Loucy (cell line): ENCODE measurements around the gene STRIP2.

ENCODE experiments used
- H2AFZ ChIP-seq: fragments of 200-600 bp; sonication (generic); 2 replicates; pipeline ENCODE4 v1.6.0; 2016; ENCODE audit warnings: antibody characterized with exemption, mild to moderate bottlenecking, low read length, moderate library complexity
- H3F3A ChIP-seq: fragments of 200-600 bp; 2 replicates; pipeline ENCODE4 v1.6.0; 2016; ENCODE audit warnings: antibody characterized with exemption, low read depth, mild to moderate bottlenecking
- H3K27me3 ChIP-seq: fragments of 200-600 bp; sonication (generic); 2 replicates; pipeline ENCODE4 v1.6.1; 2014; ENCODE audit warnings: low read length, mild to moderate bottlenecking; ENCODE audit not compliant: insufficient read depth, poor library complexity, severe bottlenecking
- H3K36me3 ChIP-seq: fragments of 200-600 bp; sonication (generic); 2 replicates; pipeline ENCODE4 v1.6.1; 2016; ENCODE audit warnings: low read length; ENCODE audit not compliant: insufficient read depth
- H3K4me1 ChIP-seq: fragments of 200-600 bp; sonication (generic); 2 replicates; pipeline ENCODE4 v1.5.1; 2014; ENCODE audit warnings: low read length, mild to moderate bottlenecking; ENCODE audit not compliant: insufficient read depth, poor library complexity, severe bottlenecking
- H3K4me2 ChIP-seq: fragments of 200-600 bp; sonication (generic); 2 replicates; pipeline ENCODE4 v1.6.0; 2014; ENCODE audit warnings: antibody characterized with exemption, low read length, low read depth, mild to moderate bottlenecking; ENCODE audit not compliant: poor library complexity, severe bottlenecking
- H3K4me3 ChIP-seq: fragments of 200-600 bp; sonication (generic); 2 replicates; pipeline ENCODE4 v1.5.1; 2014; ENCODE audit warnings: low read length, mild to moderate bottlenecking, mixed read lengths; ENCODE audit not compliant: poor library complexity, severe bottlenecking
- H3K79me2 ChIP-seq: fragments of 200-600 bp; sonication (generic); 2 replicates; pipeline ENCODE4 v1.6.1; 2014; ENCODE audit warnings: low read length; ENCODE audit not compliant: insufficient read depth
- H3K9ac ChIP-seq: fragments of 200-600 bp; sonication (generic); 2 replicates; pipeline ENCODE4 v1.6.0; 2014; ENCODE audit warnings: mild to moderate bottlenecking, low read depth, low read length, moderate library complexity; ENCODE audit not compliant: poor library complexity, severe bottlenecking
- H3K9me2 ChIP-seq: fragments of 200-600 bp; sonication (generic); replicated peaks from 2 replicates; pipeline ENCODE4 v1.6.1; 2016; ENCODE audit warnings: low read depth, low read length, mixed read lengths
- H3K9me3 ChIP-seq: fragments of 200-600 bp; sonication (generic); 2 replicates; pipeline ENCODE4 v1.6.1; 2014; ENCODE audit warnings: mild to moderate bottlenecking, antibody characterized with exemption, low read length, low read depth; ENCODE audit not compliant: insufficient read depth
- H4K20me1 ChIP-seq: fragments of 200-600 bp; sonication (generic); 2 replicates; pipeline ENCODE4 v1.6.0; 2014; ENCODE audit warnings: antibody characterized with exemption, low read length, mild to moderate bottlenecking; ENCODE audit not compliant: insufficient read depth, poor library complexity, severe bottlenecking
- EZH2phosphoT487 ChIP-seq: fragments of 200-600 bp; IDR thresholded peaks from 2 replicates; pipeline ENCODE4 v1.6.1; 2018; ENCODE audit warnings: antibody characterized with exemption, mild to moderate bottlenecking, moderate library complexity, borderline replicate concordance
- TF ChIP-seq, protein P1 (sequence below): fragments of 200-600 bp; sonication (generic); conservative IDR thresholded peaks from 2 replicates; pipeline ENCODE4 v1.5.1; 2014; ENCODE audit warnings: mild to moderate bottlenecking, antibody characterized with exemption, low read length

The STRIP2 gene

DNA sequence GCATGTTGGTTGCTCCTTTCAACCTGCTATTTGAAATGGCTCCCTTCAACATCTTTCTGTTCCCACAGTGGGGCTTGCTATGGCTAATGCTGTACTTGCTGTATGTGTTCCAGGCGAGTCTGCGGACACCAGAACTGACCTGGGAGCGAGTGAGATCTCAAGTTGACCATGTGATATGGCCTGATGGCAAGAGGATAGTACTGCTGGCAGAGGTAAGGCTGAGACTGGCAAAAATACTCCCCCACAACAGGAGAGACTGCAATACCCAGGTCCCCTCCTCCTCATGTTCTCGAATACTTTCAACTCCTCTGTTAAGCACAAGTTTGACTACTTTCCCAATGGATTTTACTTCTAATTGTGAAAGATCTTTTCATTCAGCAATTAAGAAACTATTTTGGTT, 11.5 kb upstream of the STRIP2 start:
- no peaks in the 10 kb centered on the region for H3K36me3 ChIP-seq
- H3K4me3 ChIP-seq, result no peak overlapping the region
- no peaks in the 10 kb centered on the region for H4K20me1 ChIP-seq
- peaks cover 19% of the 10 kb centered on the region for H3K4me1 ChIP-seq
- no peak overlapping the region for H2AFZ ChIP-seq
- no peaks in the 10 kb centered on the region for H3K9me2 ChIP-seq
- no peak for TF ChIP-seq EZH2phosphoT487
- TF ChIP-seq, protein P1, sequence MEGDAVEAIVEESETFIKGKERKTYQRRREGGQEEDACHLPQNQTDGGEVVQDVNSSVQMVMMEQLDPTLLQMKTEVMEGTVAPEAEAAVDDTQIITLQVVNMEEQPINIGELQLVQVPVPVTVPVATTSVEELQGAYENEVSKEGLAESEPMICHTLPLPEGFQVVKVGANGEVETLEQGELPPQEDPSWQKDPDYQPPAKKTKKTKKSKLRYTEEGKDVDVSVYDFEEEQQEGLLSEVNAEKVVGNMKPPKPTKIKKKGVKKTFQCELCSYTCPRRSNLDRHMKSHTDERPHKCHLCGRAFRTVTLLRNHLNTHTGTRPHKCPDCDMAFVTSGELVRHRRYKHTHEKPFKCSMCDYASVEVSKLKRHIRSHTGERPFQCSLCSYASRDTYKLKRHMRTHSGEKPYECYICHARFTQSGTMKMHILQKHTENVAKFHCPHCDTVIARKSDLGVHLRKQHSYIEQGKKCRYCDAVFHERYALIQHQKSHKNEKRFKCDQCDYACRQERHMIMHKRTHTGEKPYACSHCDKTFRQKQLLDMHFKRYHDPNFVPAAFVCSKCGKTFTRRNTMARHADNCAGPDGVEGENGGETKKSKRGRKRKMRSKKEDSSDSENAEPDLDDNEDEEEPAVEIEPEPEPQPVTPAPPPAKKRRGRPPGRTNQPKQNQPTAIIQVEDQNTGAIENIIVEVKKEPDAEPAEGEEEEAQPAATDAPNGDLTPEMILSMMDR, result no peak
- H3K27me3 ChIP-seq, result no peaks in the 10 kb centered on the region
- H3F3A ChIP-seq, result no peaks in the 10 kb centered on the region
- no peaks in the 10 kb centered on the region for H3K79me2 ChIP-seq
- no peak overlapping the region for H3K4me2 ChIP-seq
- no peak overlapping the region for H3K9ac ChIP-seq
- no peaks in the 10 kb centered on the region for H3K9me3 ChIP-seq

DNA sequence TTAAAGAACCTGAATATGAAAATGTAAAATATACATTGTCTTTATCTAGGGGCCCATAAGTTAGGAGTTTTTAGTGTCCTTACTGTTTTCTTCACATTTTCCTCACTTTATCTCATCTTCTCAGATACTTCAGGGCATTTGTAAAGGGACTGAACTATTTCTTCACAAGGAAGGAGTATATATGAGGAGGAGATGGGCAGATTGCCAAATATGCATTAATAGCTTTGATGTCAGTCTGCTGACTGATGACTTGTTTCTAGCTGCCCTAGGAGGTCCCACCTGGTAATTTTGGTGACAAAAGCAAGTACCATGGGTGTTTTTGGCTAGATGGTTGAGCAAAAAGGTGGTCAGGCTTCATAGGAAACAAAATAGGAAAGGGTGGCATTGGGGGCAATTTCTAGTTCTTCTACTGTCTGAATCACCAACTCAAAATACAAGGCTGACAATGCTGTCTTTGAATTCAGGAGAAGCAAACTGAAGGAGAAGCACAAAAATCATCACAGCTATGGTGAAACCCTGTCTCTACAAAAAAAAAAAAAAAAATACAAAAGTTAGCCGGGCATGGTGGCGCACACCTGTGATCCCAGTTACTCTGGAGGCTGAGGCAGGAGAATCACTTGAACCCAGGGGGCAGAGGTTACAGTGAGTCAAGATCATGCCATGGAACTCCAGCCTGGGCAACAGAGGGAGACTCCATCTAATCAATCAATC, 10.4 kb upstream of the STRIP2 start:
- no peak overlapping the region for H3K9ac ChIP-seq
- H3K4me3 ChIP-seq, result no peak overlapping the region
- no peaks in the 10 kb centered on the region for H4K20me1 ChIP-seq
- H3K4me2 ChIP-seq, result no peak overlapping the region
- no peaks in the 10 kb centered on the region for H3K9me3 ChIP-seq
- no peak overlapping the region for H2AFZ ChIP-seq
- H3K79me2 ChIP-seq, result no peaks in the 10 kb centered on the region
- no peaks in the 10 kb centered on the region for H3K9me2 ChIP-seq
- no peaks in the 10 kb centered on the region for H3F3A ChIP-seq
- TF ChIP-seq, protein P1, result no peak
- no peak for TF ChIP-seq EZH2phosphoT487
- no peaks in the 10 kb centered on the region for H3K27me3 ChIP-seq
- peaks cover 19% of the 10 kb centered on the region for H3K4me1 ChIP-seq
- no peaks in the 10 kb centered on the region for H3K36me3 ChIP-seq

DNA sequence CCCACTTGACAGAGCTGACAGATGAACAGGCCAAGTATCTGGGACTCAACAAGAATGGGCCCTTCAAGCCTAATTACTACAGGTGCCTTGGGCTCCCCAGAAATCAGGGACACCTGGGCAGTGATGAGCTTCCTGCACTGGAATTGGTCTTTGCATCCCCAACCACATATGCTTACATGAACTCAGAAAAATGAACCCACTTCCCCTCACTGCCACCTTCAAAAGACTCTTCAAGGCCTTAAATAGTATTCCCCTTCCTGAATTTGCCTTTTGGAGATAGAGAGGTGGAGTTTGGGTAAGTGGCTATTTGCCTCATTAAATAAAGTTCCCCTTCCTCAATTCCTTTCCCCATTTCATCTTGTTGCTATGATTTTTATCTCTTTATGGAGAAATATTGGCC, 7.8 kb upstream of the STRIP2 start:
- Histone ChIP-seq H3K4me2 (peak overlapping the region; percentile 3), H3K4me1 (peaks cover 19% of the 10 kb centered on the region), H3K9me2 (no peaks in the 10 kb centered on the region), H3F3A (no peaks in the 10 kb centered on the region), H4K20me1 (no peaks in the 10 kb centered on the region), H3K4me3 (no peak overlapping the region), H3K79me2 (no peaks in the 10 kb centered on the region), H3K9ac (no peak overlapping the region), H3K9me3 (no peaks in the 10 kb centered on the region), H2AFZ (no peak overlapping the region), H3K36me3 (no peaks in the 10 kb centered on the region), H3K27me3 (no peaks in the 10 kb centered on the region)
- no peak for TF ChIP-seq EZH2phosphoT487
- TF ChIP-seq, protein P1, result no peak
